CD14-positive monocyte (primary cell): ENCODE results near the gene HSD11B2. TPM values are rescaled to one million over a fixed set of nuclear protein-coding genes. Genes with fewer than 3 reads are reported as not detected.

Source experiments
- DNase-seq, 3 donors: peaks; one replicate each; pipeline ENCODE4 v3.0.0-alpha.2; 2011 to 2022
- H2AFZ ChIP-seq: 2 replicates; pipeline ENCODE4 v1.6.0; 2012; ENCODE audit warnings: mild to moderate bottlenecking, low read depth, low read length, inconsistent platforms; ENCODE audit not compliant: insufficient read depth, poor library complexity, severe bottlenecking
- H3K27ac ChIP-seq, 2 donors: 1 replicate in 1 of 2; 2 replicates in 1 of 2; pipeline ENCODE4 v1.5.1; 2012 to 2013; ENCODE audit warnings: low read length in 2 of 2, control low read depth in 1 of 2, inconsistent platforms in 1 of 2, low read depth in 1 of 2, mild to moderate bottlenecking in 1 of 2
- H3K27me3 ChIP-seq, 2 donors: one replicate each; pipeline versions ENCODE4 v1.6.0 to v1.6.1; 2011 to 2013; ENCODE audit warnings: low read length in 2 of 2; ENCODE audit not compliant: control insufficient read depth in 2 of 2, insufficient read depth in 2 of 2
- H3K36me3 ChIP-seq, 2 donors: replicated peaks in 1 of 2; 1 replicate in 1 of 2; 2 replicates in 1 of 2; pipeline versions ENCODE4 v1.5.1 to v1.6.1; 2012 to 2013; ENCODE audit warnings: low read length in 2 of 2, control low read depth in 1 of 2, inconsistent platforms in 1 of 2, mild to moderate bottlenecking in 1 of 2; ENCODE audit not compliant: insufficient read depth in 2 of 2, control insufficient read depth in 1 of 2
- H3K4me1 ChIP-seq, 2 donors: 1 replicate in 1 of 2; 2 replicates in 1 of 2; pipeline versions ENCODE4 v1.5.1 to v1.6.1; 2012 to 2013; ENCODE audit warnings: low read length in 2 of 2, control low read depth in 1 of 2, inconsistent platforms in 1 of 2, mild to moderate bottlenecking in 1 of 2, moderate library complexity in 1 of 2; ENCODE audit not compliant: insufficient read depth in 2 of 2, control insufficient read depth in 1 of 2
- H3K4me2 ChIP-seq: replicated peaks from 2 replicates; pipeline ENCODE3; 2012; ENCODE audit warnings: low read length, moderate library complexity, mild to moderate bottlenecking; ENCODE audit not compliant: poor library complexity, severe bottlenecking; ENCODE audit errors: extremely low read depth
- H3K4me3 ChIP-seq, 3 experiments: fragments of 200-600 bp in 1 of 3; sonication (generic) in 1 of 3; replicated peaks in 1 of 3; 1 replicate in 2 of 3; 2 replicates in 1 of 3; pipeline ENCODE4 v1.5.1; 2011 to 2013; ENCODE audit warnings: low read length in 3 of 3, mild to moderate bottlenecking in 3 of 3, control low read depth in 2 of 3, low read depth in 2 of 3, inconsistent platforms in 1 of 3, moderate library complexity in 1 of 3
- H3K79me2 ChIP-seq: 2 replicates; pipeline ENCODE4 v1.6.0; 2012; ENCODE audit warnings: mild to moderate bottlenecking, control low read depth, inconsistent platforms, low read length, moderate library complexity; ENCODE audit not compliant: insufficient read depth
- H3K9ac ChIP-seq: 2 replicates; pipeline ENCODE4 v1.6.0; 2017; ENCODE audit warnings: low read length, mild to moderate bottlenecking; ENCODE audit not compliant: insufficient read depth, poor library complexity, severe bottlenecking
- H3K9me3 ChIP-seq, 2 donors: replicated peaks in 1 of 2; 1 replicate in 1 of 2; 2 replicates in 1 of 2; pipeline versions ENCODE4 v1.5.1 to v1.6.1; 2012 to 2013; ENCODE audit warnings: low read length in 2 of 2, control low read depth in 1 of 2; ENCODE audit not compliant: control insufficient read depth in 1 of 2, insufficient read depth in 1 of 2
- H4K20me1 ChIP-seq: 2 replicates; pipeline ENCODE4 v1.6.0; 2012; ENCODE audit warnings: mild to moderate bottlenecking, low read length, control low read depth, moderate library complexity; ENCODE audit not compliant: insufficient read depth
- H3K27ac Mint-ChIP-seq, 7 donors: one replicate each; pipeline ENCODE4 v1.8.0; 2020; ENCODE audit warnings: mild to moderate bottlenecking in 7 of 7, mixed read lengths in 7 of 7, moderate library complexity in 6 of 7, inconsistent platforms in 2 of 7
- H3K27me3 Mint-ChIP-seq, 3 donors: one replicate each; pipeline ENCODE4 v1.8.0; 2021 to 2022; ENCODE audit warnings: low read depth in 3 of 3, mild to moderate bottlenecking in 3 of 3, mixed read lengths in 3 of 3, moderate library complexity in 3 of 3, inconsistent platforms in 1 of 3
- H3K36me3 Mint-ChIP-seq, 2 donors: one replicate each; pipeline ENCODE4 v1.8.0; 2020; ENCODE audit warnings: mixed read lengths in 2 of 2, inconsistent platforms in 1 of 2, mild to moderate bottlenecking in 1 of 2
- H3K4me1 Mint-ChIP-seq: one replicate; pipeline ENCODE4 v1.8.0; 2020; ENCODE audit warnings: mild to moderate bottlenecking, mixed read lengths
- H3K4me3 Mint-ChIP-seq, 2 donors: one replicate each; pipeline ENCODE4 v1.8.0; 2020; ENCODE audit warnings: mild to moderate bottlenecking in 2 of 2, mixed read lengths in 2 of 2, moderate library complexity in 1 of 2
- H3K9me3 Mint-ChIP-seq, 7 donors: one replicate each; pipeline ENCODE4 v1.8.0; 2020 to 2022; ENCODE audit warnings: mixed read lengths in 7 of 7, mild to moderate bottlenecking in 6 of 7, moderate library complexity in 6 of 7, inconsistent platforms in 2 of 7
- WGBS: methylation state at CpG from one replicate; pipeline ENCODE4 v1.1.5; 2013; ENCODE audit warnings: missing lambda C conversion rate; ENCODE audit not compliant: insufficient coverage; 5-methylcytosine and 5-hydroxymethylcytosine counted together
- intact Hi-C, 2 donors: fragments of 100-400 bp; cut with micrococcal nuclease; formaldehyde crosslinking; loops; one replicate each; pipeline versions ENCODE4 v1.15.0 to v1.15.1; 2023
- polyA plus RNA-seq, 3 donors: library from polyadenylated mRNA; depleted of rRNA in 1 of 3; unstranded in 2 of 3; stranded (reverse) in 1 of 3; fragments of 300-500 nt in 2 of 3; fragments of >200 nt in 1 of 3; fragmentation: Illumina TruSeq in 2 of 3; gene quantifications; 1 replicate in 2 of 3; 2 replicates in 1 of 3; pipeline ENCODE4 v1.2.3, GENCODE V29; 2012 to 2021
- TF ChIP-seq, protein P1 (sequence below): fragments of 200-600 bp; IDR thresholded peaks from one replicate; pipeline ENCODE4 v1.8.0; 2022; ENCODE audit warnings: antibody characterized with exemption, mild to moderate bottlenecking

HSD11B2 gene
- polyA plus RNA-seq, 3 donors: not detected

DNA sequence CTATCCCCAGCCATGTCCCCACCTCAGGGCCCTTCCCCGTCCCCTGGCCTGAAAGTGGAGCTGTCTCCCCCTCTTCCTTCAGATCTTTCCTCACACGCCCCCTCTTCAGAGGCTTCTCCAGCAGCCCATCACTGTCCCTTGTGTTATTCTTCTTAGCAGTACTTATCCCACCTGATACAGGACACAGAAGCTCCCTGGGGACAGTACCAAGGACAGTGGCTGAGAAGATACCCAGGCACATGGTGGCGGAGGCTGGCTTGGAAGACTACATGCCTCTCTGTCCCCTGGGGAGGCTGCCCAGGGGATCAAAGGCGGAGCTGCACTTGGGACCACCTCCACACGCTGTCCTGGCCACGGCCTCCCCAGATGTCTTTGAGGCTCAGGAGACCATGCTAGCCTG, 23.9 kb downstream of the HSD11B2 start:
- 100% methylated on average over 6 of the region's 6 CpGs for WGBS
- no peaks in the 10 kb centered on the region for H3K27me3 Mint-ChIP-seq
- peaks cover 6 to 8% of the 10 kb centered on the region in 2 donors for H3K4me1 ChIP-seq
- no peak overlapping the region for H3K4me3 ChIP-seq
- no peak for DNase-seq
- H3K27ac ChIP-seq: no peak overlapping the region
- H3K36me3 Mint-ChIP-seq: peaks cover 55 to 87% of the 10 kb centered on the region in 2 donors
- peaks cover 0 to 2% (median 0%) of the 10 kb centered on the region in 7 donors for H3K9me3 Mint-ChIP-seq
- no peak overlapping the region for H2AFZ ChIP-seq
- TF ChIP-seq, protein P1, sequence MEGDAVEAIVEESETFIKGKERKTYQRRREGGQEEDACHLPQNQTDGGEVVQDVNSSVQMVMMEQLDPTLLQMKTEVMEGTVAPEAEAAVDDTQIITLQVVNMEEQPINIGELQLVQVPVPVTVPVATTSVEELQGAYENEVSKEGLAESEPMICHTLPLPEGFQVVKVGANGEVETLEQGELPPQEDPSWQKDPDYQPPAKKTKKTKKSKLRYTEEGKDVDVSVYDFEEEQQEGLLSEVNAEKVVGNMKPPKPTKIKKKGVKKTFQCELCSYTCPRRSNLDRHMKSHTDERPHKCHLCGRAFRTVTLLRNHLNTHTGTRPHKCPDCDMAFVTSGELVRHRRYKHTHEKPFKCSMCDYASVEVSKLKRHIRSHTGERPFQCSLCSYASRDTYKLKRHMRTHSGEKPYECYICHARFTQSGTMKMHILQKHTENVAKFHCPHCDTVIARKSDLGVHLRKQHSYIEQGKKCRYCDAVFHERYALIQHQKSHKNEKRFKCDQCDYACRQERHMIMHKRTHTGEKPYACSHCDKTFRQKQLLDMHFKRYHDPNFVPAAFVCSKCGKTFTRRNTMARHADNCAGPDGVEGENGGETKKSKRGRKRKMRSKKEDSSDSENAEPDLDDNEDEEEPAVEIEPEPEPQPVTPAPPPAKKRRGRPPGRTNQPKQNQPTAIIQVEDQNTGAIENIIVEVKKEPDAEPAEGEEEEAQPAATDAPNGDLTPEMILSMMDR: no peak
- H4K20me1 ChIP-seq: peaks cover 100% of the 10 kb centered on the region
- no peaks in the 10 kb centered on the region for H3K9me3 ChIP-seq
- H3K27me3 ChIP-seq: no peaks in the 10 kb centered on the region
- H3K36me3 ChIP-seq: peaks cover 82 to 93% of the 10 kb centered on the region in 2 donors
- H3K4me3 Mint-ChIP-seq: no peak overlapping the region
- peaks cover 10% of the 10 kb centered on the region for H3K4me1 Mint-ChIP-seq
- H3K9ac ChIP-seq: no peak overlapping the region
- H3K79me2 ChIP-seq: peaks cover 100% of the 10 kb centered on the region
- no peak overlapping the region for H3K4me2 ChIP-seq
- peak overlapping the region in 2 of 7 donors; percentile 31 to 87 for H3K27ac Mint-ChIP-seq
- intact Hi-C loops: no loop called here

DNA sequence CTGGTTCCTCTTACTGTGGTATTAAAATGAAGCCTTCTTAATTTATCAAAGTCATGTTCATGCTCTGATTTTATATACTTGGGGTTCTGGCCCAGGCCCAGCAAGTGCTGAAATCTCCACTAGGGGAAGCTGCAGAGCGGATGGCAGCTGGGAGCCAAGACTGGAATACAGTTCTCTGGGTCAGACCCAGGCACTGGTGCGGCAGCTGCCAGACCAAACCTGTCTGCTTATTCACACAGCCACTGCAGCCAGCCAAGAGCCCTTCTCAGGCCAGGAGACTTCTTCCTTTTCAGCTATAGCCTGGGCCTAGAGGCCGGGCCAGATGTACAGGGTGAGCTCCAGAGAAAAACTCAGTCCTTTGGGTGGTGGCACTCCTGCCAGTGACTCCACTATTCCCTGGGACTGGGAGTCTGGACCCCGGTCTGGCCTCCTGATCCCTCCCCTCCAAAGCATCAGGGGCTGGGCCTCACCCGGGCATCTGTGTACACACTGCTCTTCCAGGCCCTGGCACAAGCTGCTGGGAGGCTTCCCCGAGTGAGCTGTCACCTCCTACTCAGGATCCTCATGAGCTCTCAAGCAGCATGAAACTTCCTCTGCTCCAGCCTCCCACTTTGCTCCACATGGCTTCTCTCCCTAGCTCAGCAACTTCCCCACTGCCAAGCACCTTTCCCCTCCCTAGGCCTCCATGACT, 25.6 kb downstream of the HSD11B2 start:
- Histone ChIP-seq H3K4me1 (peaks cover 10 to 22% of the 10 kb centered on the region in 2 donors), H3K36me3 (peaks cover 75 to 93% of the 10 kb centered on the region in 2 donors), H3K9me3 (no peaks in the 10 kb centered on the region), H4K20me1 (peaks cover 100% of the 10 kb centered on the region), H2AFZ (no peak overlapping the region), H3K79me2 (peaks cover 100% of the 10 kb centered on the region), H3K4me2 (no peak overlapping the region), H3K9ac (no peak overlapping the region), H3K27ac (peak overlapping the region in 1 of 2 donors; percentile 18), H3K4me3 (no peak overlapping the region), H3K27me3 (no peaks in the 10 kb centered on the region)
- H3K9me3 Mint-ChIP-seq: peaks cover 0 to 2% (median 0%) of the 10 kb centered on the region in 7 donors
- H3K36me3 Mint-ChIP-seq: peaks cover 52 to 84% of the 10 kb centered on the region in 2 donors
- H3K27ac Mint-ChIP-seq: peak overlapping the region in 4 of 7 donors; percentile 19 to 80 (median 68)
- H3K27me3 Mint-ChIP-seq: no peaks in the 10 kb centered on the region
- peaks cover 23% of the 10 kb centered on the region for H3K4me1 Mint-ChIP-seq
- TF ChIP-seq, protein P1: peak; percentile 57
- 71% methylated on average over 5 of the region's 6 CpGs for WGBS
- H3K4me3 Mint-ChIP-seq: no peak overlapping the region
- intact Hi-C loops: no loop called here
- DNase-seq: no peak
